SK-N-SH treated with all-trans-retinoic acid at 6 μM for 48 hours (cell line): Measurements from ENCODE around the gene MGMT.

Experiments used
- ATAC-seq: fragments of 200-7000 bp; cut with Tn5 transposase; 3 replicates; pipeline ENCODE4 v1.9.1; 2020; ENCODE audit warnings: mild to moderate bottlenecking, moderate library complexity
- BACH2 ChIP-seq: fragments of 250-450 bp; sonication (Bioruptor Pico); IDR thresholded peaks from 2 replicates; pipeline ENCODE4 v1.9.0; 2021; ENCODE audit warnings: mild to moderate bottlenecking, borderline replicate concordance
- CSDC2 ChIP-seq: fragments of 250-450 bp; sonication (Bioruptor Pico); IDR thresholded peaks from 2 replicates; pipeline ENCODE4 v1.5.0; 2020; ENCODE audit warnings: mild to moderate bottlenecking, moderate library complexity
- ESRRG ChIP-seq: fragments of 250-450 bp; sonication (Bioruptor Pico); IDR thresholded peaks from 2 replicates; pipeline ENCODE4 v1.6.1; 2021; ENCODE audit warnings: mild to moderate bottlenecking
- GLIS3 ChIP-seq: fragments of 250-450 bp; sonication (Bioruptor Pico); IDR thresholded peaks from 2 replicates; pipeline ENCODE4 v1.5.0; 2020; ENCODE audit warnings: mild to moderate bottlenecking, moderate library complexity
- ISL1 ChIP-seq: fragments of 250-450 bp; sonication (Bioruptor Pico); IDR thresholded peaks from 2 replicates; pipeline ENCODE4 v2.1.2; 2022; ENCODE audit warnings: mild to moderate bottlenecking, moderate library complexity
- OSR1 ChIP-seq: fragments of 250-450 bp; sonication (Bioruptor Pico); IDR thresholded peaks from 2 replicates; pipeline ENCODE4 v1.8.0; 2022; ENCODE audit warnings: moderate library complexity, mild to moderate bottlenecking, inconsistent platforms
- PPARA ChIP-seq: fragments of 250-450 bp; sonication (Bioruptor Pico); IDR thresholded peaks from 2 replicates; pipeline ENCODE4 v1.5.0; 2020; ENCODE audit warnings: mild to moderate bottlenecking, borderline replicate concordance
- RARB ChIP-seq: fragments of 250-450 bp; sonication (Bioruptor Pico); IDR thresholded peaks from 2 replicates; pipeline ENCODE4 v1.8.0; 2021; ENCODE audit warnings: mild to moderate bottlenecking, moderate library complexity
- SNAI2 ChIP-seq: fragments of 250-450 bp; sonication (Bioruptor Pico); IDR thresholded peaks from 2 replicates; pipeline ENCODE4 v1.5.0; 2020; ENCODE audit warnings: mild to moderate bottlenecking, moderate library complexity
- TCF4 ChIP-seq: fragments of 250-450 bp; sonication (Bioruptor Pico); IDR thresholded peaks from 2 replicates; pipeline ENCODE4 v1.8.0; 2021; ENCODE audit warnings: mild to moderate bottlenecking, moderate library complexity, borderline replicate concordance
- TOX ChIP-seq: fragments of 250-450 bp; sonication (Bioruptor Pico); IDR thresholded peaks from 2 replicates; pipeline ENCODE4 v1.8.0; 2021; ENCODE audit warnings: mild to moderate bottlenecking, moderate library complexity, borderline replicate concordance
- ZC3H10 ChIP-seq: fragments of 250-450 bp; sonication (Bioruptor Pico); IDR thresholded peaks from 2 replicates; pipeline ENCODE4 v1.5.1; 2021; ENCODE audit warnings: mild to moderate bottlenecking, moderate library complexity
- ZFP3 ChIP-seq: fragments of 250-450 bp; sonication (Bioruptor Pico); IDR thresholded peaks from 2 replicates; pipeline ENCODE4 v1.5.0; 2020; ENCODE audit warnings: mild to moderate bottlenecking, moderate library complexity
- ZFP30 ChIP-seq: fragments of 450-650 bp; formaldehyde crosslinking; IDR thresholded peaks from 2 replicates; pipeline ENCODE4 v1.5.0; 2022; ENCODE audit warnings: mild to moderate bottlenecking, moderate library complexity
- ZNF565 ChIP-seq: fragments of 450-650 bp; formaldehyde crosslinking; conservative IDR thresholded peaks from 2 replicates; pipeline ENCODE4 v1.5.0; 2020; ENCODE audit warnings: low read depth, mild to moderate bottlenecking, moderate library complexity
- ZNF70 ChIP-seq: fragments of 450-650 bp; formaldehyde crosslinking; IDR thresholded peaks from 2 replicates; pipeline ENCODE4 v1.5.0; 2020; ENCODE audit warnings: mild to moderate bottlenecking, moderate library complexity
- ZNF8 ChIP-seq: fragments of 450-650 bp; formaldehyde crosslinking; IDR thresholded peaks from 2 replicates; pipeline ENCODE4 v1.5.0; 2020; ENCODE audit warnings: mild to moderate bottlenecking, moderate library complexity
- TF ChIP-seq, protein P1 (sequence below): fragments of 250-450 bp; sonication (Bioruptor Pico); IDR thresholded peaks from 2 replicates; pipeline ENCODE4 v1.5.1; 2020; ENCODE audit warnings: low read depth, mild to moderate bottlenecking, moderate library complexity
- TF ChIP-seq, protein P2 (sequence below): fragments of 250-450 bp; sonication (Bioruptor Pico); IDR thresholded peaks from 2 replicates; pipeline ENCODE4 v1.5.0; 2020; ENCODE audit warnings: mild to moderate bottlenecking, moderate library complexity
- TF ChIP-seq, protein P3 (sequence below): fragments of 250-450 bp; sonication (Bioruptor Pico); IDR thresholded peaks from 2 replicates; pipeline ENCODE4 v1.5.1; 2021; ENCODE audit warnings: mild to moderate bottlenecking, moderate library complexity
- TF ChIP-seq, protein P4 (sequence below): fragments of 250-450 bp; sonication (Bioruptor Pico); IDR thresholded peaks from 2 replicates; pipeline ENCODE4 v1.8.0; 2020; ENCODE audit warnings: mild to moderate bottlenecking, moderate library complexity, borderline replicate concordance

MGMT gene

DNA sequence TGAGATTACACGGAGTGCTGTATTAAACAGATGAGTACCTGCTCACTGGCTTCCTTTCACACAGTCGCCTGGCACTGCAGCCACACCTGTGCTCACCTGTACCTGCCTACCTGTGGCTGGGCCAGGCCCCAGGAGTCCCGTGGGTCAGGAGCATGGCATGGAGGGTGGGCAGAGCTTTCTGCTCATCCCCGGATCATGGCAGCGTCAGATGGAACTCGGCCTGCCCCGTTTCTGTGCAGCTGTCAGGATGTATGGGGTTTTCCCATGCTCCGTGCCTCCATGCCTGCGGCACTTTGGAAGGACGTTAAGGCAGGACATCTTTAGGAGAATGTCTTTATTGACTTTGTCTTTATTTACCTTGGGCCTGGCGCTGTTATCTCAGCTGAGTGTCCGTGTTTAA is 112.2 kb downstream of the MGMT start:
- ATAC-seq, result no peak
- TF ChIP-seq PPARA (CRISPR knock-in tag) (no peak), ZNF70 (CRISPR knock-in tag) (no peak), ZFP3 (no peak), GLIS3 (no peak), BACH2 (CRISPR knock-in tag) (no peak), ISL1 (CRISPR knock-in tag) (no peak), OSR1 (CRISPR knock-in tag) (no peak), RARB (CRISPR knock-in tag) (no peak), TOX (CRISPR knock-in tag) (no peak), TCF4 (CRISPR knock-in tag) (no peak), ZFP30 (CRISPR knock-in tag) (no peak), SNAI2 (CRISPR knock-in tag) (no peak)
- TF ChIP-seq, protein P1, sequence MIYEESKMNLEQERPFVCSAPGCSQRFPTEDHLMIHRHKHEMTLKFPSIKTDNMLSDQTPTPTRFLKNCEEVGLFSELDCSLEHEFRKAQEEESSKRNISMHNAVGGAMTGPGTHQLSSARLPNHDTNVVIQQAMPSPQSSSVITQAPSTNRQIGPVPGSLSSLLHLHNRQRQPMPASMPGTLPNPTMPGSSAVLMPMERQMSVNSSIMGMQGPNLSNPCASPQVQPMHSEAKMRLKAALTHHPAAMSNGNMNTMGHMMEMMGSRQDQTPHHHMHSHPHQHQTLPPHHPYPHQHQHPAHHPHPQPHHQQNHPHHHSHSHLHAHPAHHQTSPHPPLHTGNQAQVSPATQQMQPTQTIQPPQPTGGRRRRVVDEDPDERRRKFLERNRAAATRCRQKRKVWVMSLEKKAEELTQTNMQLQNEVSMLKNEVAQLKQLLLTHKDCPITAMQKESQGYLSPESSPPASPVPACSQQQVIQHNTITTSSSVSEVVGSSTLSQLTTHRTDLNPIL, result no peak
- TF ChIP-seq, protein P2, sequence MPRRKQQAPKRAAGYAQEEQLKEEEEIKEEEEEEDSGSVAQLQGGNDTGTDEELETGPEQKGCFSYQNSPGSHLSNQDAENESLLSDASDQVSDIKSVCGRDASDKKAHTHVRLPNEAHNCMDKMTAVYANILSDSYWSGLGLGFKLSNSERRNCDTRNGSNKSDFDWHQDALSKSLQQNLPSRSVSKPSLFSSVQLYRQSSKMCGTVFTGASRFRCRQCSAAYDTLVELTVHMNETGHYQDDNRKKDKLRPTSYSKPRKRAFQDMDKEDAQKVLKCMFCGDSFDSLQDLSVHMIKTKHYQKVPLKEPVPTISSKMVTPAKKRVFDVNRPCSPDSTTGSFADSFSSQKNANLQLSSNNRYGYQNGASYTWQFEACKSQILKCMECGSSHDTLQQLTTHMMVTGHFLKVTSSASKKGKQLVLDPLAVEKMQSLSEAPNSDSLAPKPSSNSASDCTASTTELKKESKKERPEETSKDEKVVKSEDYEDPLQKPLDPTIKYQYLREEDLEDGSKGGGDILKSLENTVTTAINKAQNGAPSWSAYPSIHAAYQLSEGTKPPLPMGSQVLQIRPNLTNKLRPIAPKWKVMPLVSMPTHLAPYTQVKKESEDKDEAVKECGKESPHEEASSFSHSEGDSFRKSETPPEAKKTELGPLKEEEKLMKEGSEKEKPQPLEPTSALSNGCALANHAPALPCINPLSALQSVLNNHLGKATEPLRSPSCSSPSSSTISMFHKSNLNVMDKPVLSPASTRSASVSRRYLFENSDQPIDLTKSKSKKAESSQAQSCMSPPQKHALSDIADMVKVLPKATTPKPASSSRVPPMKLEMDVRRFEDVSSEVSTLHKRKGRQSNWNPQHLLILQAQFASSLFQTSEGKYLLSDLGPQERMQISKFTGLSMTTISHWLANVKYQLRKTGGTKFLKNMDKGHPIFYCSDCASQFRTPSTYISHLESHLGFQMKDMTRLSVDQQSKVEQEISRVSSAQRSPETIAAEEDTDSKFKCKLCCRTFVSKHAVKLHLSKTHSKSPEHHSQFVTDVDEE (CRISPR knock-in tag), result no peak
- TF ChIP-seq, protein P3, sequence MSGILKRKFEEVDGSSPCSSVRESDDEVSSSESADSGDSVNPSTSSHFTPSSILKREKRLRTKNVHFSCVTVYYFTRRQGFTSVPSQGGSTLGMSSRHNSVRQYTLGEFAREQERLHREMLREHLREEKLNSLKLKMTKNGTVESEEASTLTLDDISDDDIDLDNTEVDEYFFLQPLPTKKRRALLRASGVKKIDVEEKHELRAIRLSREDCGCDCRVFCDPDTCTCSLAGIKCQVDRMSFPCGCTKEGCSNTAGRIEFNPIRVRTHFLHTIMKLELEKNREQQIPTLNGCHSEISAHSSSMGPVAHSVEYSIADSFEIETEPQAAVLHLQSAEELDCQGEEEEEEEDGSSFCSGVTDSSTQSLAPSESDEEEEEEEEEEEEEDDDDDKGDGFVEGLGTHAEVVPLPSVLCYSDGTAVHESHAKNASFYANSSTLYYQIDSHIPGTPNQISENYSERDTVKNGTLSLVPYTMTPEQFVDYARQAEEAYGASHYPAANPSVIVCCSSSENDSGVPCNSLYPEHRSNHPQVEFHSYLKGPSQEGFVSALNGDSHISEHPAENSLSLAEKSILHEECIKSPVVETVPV (CRISPR knock-in tag), result no peak

DNA sequence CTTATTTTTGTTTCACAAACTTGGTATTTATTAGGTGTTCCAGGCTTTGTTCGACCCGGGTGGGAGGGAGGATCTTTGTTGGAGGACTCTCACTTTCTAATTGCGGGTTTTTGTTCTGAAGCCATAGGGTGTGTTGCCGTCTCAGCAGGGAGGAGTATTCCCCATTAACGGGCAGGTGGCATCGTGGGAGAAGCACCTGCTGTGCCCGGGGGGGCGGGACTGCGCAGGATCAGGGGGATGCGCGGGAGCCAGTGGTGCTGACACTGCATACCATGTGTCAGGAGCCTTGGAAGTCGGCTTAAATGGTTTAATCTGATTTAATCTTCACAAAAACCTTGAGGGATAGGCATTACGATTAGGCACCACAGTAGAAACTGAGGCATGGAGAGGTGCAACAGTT is 113.0 kb downstream of the MGMT start:
- ATAC-seq, result no peak
- TF ChIP-seq ZFP30 (CRISPR knock-in tag) (no peak), ZFP3 (no peak), OSR1 (CRISPR knock-in tag) (no peak), ZNF565 (CRISPR knock-in tag) (no peak), ESRRG (CRISPR knock-in tag) (no peak), GLIS3 (no peak), RARB (CRISPR knock-in tag) (no peak), ZNF8 (CRISPR knock-in tag) (no peak), TOX (CRISPR knock-in tag) (no peak), ZNF70 (CRISPR knock-in tag) (no peak)
- TF ChIP-seq, protein P3 (CRISPR knock-in tag), result no peak
- TF ChIP-seq, protein P2 (CRISPR knock-in tag), result no peak
- TF ChIP-seq, all 23 proteins: peak for 0

DNA sequence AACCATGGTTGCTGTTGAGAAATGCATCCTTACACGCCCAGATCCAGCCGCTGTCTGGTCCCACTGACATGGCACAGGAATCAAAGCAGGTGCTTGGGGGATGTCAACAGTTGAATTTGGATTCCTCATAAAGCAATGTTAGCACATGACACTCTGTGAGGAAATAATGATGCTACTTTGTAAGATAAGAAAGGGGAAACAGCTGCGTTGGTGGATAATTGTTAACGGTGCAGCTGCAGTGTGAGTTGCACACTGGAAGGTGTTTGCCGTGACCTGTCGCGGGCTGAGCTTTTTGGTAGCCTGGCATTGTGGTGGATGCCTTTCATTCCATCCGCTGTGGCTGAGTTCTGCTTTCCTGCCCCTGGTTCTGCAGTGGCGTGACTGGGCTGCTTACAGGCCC is 113.9 kb downstream of the MGMT start:
- no peak for ATAC-seq
- no peak for TF ChIP-seq TOX (CRISPR knock-in tag)
- no peak for TF ChIP-seq ZNF565 (CRISPR knock-in tag)
- no peak for TF ChIP-seq OSR1 (CRISPR knock-in tag)
- TF ChIP-seq, protein P3 (CRISPR knock-in tag), result no peak
- TF ChIP-seq ZNF70 (CRISPR knock-in tag), result no peak
- TF ChIP-seq PPARA (CRISPR knock-in tag), result no peak
- no peak for TF ChIP-seq ISL1 (CRISPR knock-in tag)
- no peak for TF ChIP-seq ZC3H10
- TF ChIP-seq GLIS3, result no peak
- no peak for TF ChIP-seq RARB (CRISPR knock-in tag)
- no peak for TF ChIP-seq ZNF8 (CRISPR knock-in tag)
- TF ChIP-seq, protein P4, sequence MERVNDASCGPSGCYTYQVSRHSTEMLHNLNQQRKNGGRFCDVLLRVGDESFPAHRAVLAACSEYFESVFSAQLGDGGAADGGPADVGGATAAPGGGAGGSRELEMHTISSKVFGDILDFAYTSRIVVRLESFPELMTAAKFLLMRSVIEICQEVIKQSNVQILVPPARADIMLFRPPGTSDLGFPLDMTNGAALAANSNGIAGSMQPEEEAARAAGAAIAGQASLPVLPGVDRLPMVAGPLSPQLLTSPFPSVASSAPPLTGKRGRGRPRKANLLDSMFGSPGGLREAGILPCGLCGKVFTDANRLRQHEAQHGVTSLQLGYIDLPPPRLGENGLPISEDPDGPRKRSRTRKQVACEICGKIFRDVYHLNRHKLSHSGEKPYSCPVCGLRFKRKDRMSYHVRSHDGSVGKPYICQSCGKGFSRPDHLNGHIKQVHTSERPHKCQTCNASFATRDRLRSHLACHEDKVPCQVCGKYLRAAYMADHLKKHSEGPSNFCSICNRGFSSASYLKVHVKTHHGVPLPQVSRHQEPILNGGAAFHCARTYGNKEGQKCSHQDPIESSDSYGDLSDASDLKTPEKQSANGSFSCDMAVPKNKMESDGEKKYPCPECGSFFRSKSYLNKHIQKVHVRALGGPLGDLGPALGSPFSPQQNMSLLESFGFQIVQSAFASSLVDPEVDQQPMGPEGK (CRISPR knock-in tag), result no peak
- TF ChIP-seq TCF4 (CRISPR knock-in tag), result no peak
- no peak for TF ChIP-seq CSDC2 (CRISPR knock-in tag)
- TF ChIP-seq, protein P1, result no peak
- TF ChIP-seq ESRRG (CRISPR knock-in tag), result no peak
- TF ChIP-seq BACH2 (CRISPR knock-in tag), result no peak
- no peak for TF ChIP-seq ZFP30 (CRISPR knock-in tag)
